H9 (cell line): Measurements from ENCODE around the gene FRMD1. TPM values are rescaled to one million over a fixed set of nuclear protein-coding genes. Genes with fewer than 3 reads are reported as not detected.

Experiments
- DNase-seq: peaks from one replicate; pipeline ENCODE4 v3.0.0-alpha.2; 2017
- H2AFZ ChIP-seq: one replicate; pipeline ENCODE4 v1.6.1; 2013; ENCODE audit warnings: mild to moderate bottlenecking, low read length, control low read depth, moderate library complexity
- H2AK5ac ChIP-seq: 2 replicates; pipeline ENCODE4 v1.6.1; 2013; ENCODE audit warnings: low read length, control low read depth, mixed read lengths; ENCODE audit not compliant: insufficient read length
- H2BK120ac ChIP-seq: one replicate; pipeline ENCODE4 v1.6.1; 2013; ENCODE audit warnings: low read depth, mild to moderate bottlenecking, low read length, control low read depth, inconsistent platforms; ENCODE audit not compliant: poor library complexity, severe bottlenecking
- H2BK12ac ChIP-seq: 2 replicates; pipeline ENCODE4 v1.6.1; 2013; ENCODE audit warnings: low read length, control low read depth, mixed read lengths, low read depth; ENCODE audit not compliant: insufficient read length
- H2BK15ac ChIP-seq: 2 replicates; pipeline ENCODE4 v1.6.1; 2013; ENCODE audit warnings: low read depth, low read length, control low read depth
- H2BK20ac ChIP-seq: one replicate; pipeline ENCODE4 v1.6.1; 2013; ENCODE audit warnings: low read depth, mild to moderate bottlenecking, low read length, control low read depth, inconsistent platforms; ENCODE audit not compliant: poor library complexity, severe bottlenecking
- H2BK5ac ChIP-seq: 2 replicates; pipeline ENCODE4 v1.6.1; 2013; ENCODE audit warnings: low read length, control low read depth, mixed read lengths; ENCODE audit not compliant: insufficient read length
- H3K14ac ChIP-seq: 2 replicates; pipeline ENCODE4 v1.6.1; 2013; ENCODE audit warnings: low read length, control low read depth; ENCODE audit not compliant: insufficient read depth
- H3K18ac ChIP-seq: 2 replicates; pipeline ENCODE4 v1.6.1; 2013; ENCODE audit warnings: low read depth, mild to moderate bottlenecking, mixed read lengths, low read length, control low read depth; ENCODE audit not compliant: insufficient read length
- H3K23ac ChIP-seq: 2 replicates; pipeline ENCODE4 v1.6.1; 2013; ENCODE audit warnings: low read length, control low read depth, mixed read lengths, low read depth; ENCODE audit not compliant: insufficient read length
- H3K23me2 ChIP-seq: 2 replicates; pipeline ENCODE4 v1.6.1; 2013; ENCODE audit warnings: low read depth, mild to moderate bottlenecking, mixed read lengths, low read length, control low read depth; ENCODE audit not compliant: insufficient read length, poor library complexity, severe bottlenecking
- H3K27ac ChIP-seq: 2 replicates; pipeline ENCODE4 v1.5.1; 2013; ENCODE audit warnings: low read length, control low read depth, mixed read lengths, low read depth; ENCODE audit not compliant: insufficient read length
- H3K27me3 ChIP-seq: 2 replicates; pipeline ENCODE4 v1.6.1; 2013; ENCODE audit warnings: low read length, control low read depth, inconsistent platforms; ENCODE audit not compliant: insufficient read depth
- H3K4ac ChIP-seq: 2 replicates; pipeline ENCODE4 v1.6.1; 2013; ENCODE audit warnings: low read depth, mild to moderate bottlenecking, control low read depth, inconsistent platforms, low read length, moderate library complexity
- H3K4me1 ChIP-seq: 2 replicates; pipeline ENCODE4 v1.6.1; 2013; ENCODE audit warnings: low read length, control low read depth, inconsistent platforms; ENCODE audit not compliant: insufficient read depth
- H3K4me2 ChIP-seq: 2 replicates; pipeline ENCODE4 v1.6.1; 2013; ENCODE audit warnings: low read length, control low read depth, mixed read lengths; ENCODE audit not compliant: insufficient read length, insufficient read depth
- H3K56ac ChIP-seq: 2 replicates; pipeline ENCODE4 v1.6.1; 2013; ENCODE audit warnings: low read depth, mild to moderate bottlenecking, mixed read lengths, low read length, control low read depth; ENCODE audit not compliant: insufficient read length
- H3K79me1 ChIP-seq: 2 replicates; pipeline ENCODE4 v1.6.1; 2013; ENCODE audit warnings: low read depth, mild to moderate bottlenecking, moderate library complexity, low read length, control low read depth, inconsistent platforms; ENCODE audit not compliant: insufficient read depth, poor library complexity, severe bottlenecking
- H3K79me2 ChIP-seq: 2 replicates; pipeline ENCODE4 v1.6.1; 2013; ENCODE audit warnings: low read length, control low read depth, inconsistent platforms; ENCODE audit not compliant: insufficient read depth
- H3K9ac ChIP-seq: 2 replicates; pipeline ENCODE4 v1.6.1; 2013; ENCODE audit warnings: low read length, control low read depth, mixed read lengths; ENCODE audit not compliant: insufficient read length; ENCODE audit errors: extremely low read depth
- H3K9me3 ChIP-seq: one replicate; pipeline ENCODE4 v1.6.1; 2013; ENCODE audit warnings: low read depth, low read length, inconsistent platforms; ENCODE audit not compliant: control insufficient read depth
- H3T11ph ChIP-seq: one replicate; pipeline ENCODE4 v1.6.1; 2013; ENCODE audit warnings: mild to moderate bottlenecking, low read length, control low read depth, inconsistent platforms
- H4K20me1 ChIP-seq: one replicate; pipeline ENCODE4 v1.6.1; 2013; ENCODE audit not compliant: control insufficient read depth, insufficient read length, insufficient read depth
- H4K5ac ChIP-seq: 2 replicates; pipeline ENCODE4 v1.6.1; 2013; ENCODE audit warnings: low read depth, mild to moderate bottlenecking, mixed read lengths, low read length, control low read depth; ENCODE audit not compliant: insufficient read length
- H4K8ac ChIP-seq: replicated peaks from 2 replicates; pipeline ENCODE4 v1.6.1; 2013; ENCODE audit warnings: low read length, control low read depth, mixed read lengths, low read depth; ENCODE audit not compliant: insufficient read length
- H4K91ac ChIP-seq: 2 replicates; pipeline ENCODE4 v1.6.1; 2013; ENCODE audit warnings: low read depth, mild to moderate bottlenecking, moderate library complexity, mixed read lengths, low read length, control low read depth; ENCODE audit not compliant: insufficient read length
- H3K27ac Mint-ChIP-seq, 3 experiments: 2 replicates in 2 of 3; 3 replicates in 1 of 3; pipeline ENCODE4 v1.8.0; 2020 to 2021; ENCODE audit warnings: mixed read lengths in 3 of 3, mild to moderate bottlenecking in 1 of 3, moderate library complexity in 1 of 3
- H3K27me3 Mint-ChIP-seq: 2 replicates; pipeline ENCODE4 v1.8.0; 2021; ENCODE audit warnings: low read depth, mild to moderate bottlenecking, moderate library complexity, mixed read lengths
- H3K36me3 Mint-ChIP-seq, 3 experiments: 2 replicates in 2 of 3; 3 replicates in 1 of 3; pipeline ENCODE4 v1.8.0; 2020 to 2021; ENCODE audit warnings: low read depth in 3 of 3, mixed read lengths in 3 of 3; ENCODE audit not compliant: insufficient read depth in 1 of 3
- H3K4me1 Mint-ChIP-seq, 2 experiments: 2 replicates each; pipeline ENCODE4 v1.8.0; 2020; ENCODE audit warnings: mixed read lengths in 2 of 2
- H3K4me3 Mint-ChIP-seq, 2 experiments: 2 replicates in 1 of 2; 3 replicates in 1 of 2; pipeline ENCODE4 v1.8.0; 2020 to 2021; ENCODE audit warnings: mild to moderate bottlenecking in 2 of 2, mixed read lengths in 2 of 2, moderate library complexity in 1 of 2
- H3K9me3 Mint-ChIP-seq, 2 experiments: 2 replicates in 1 of 2; 3 replicates in 1 of 2; pipeline ENCODE4 v1.8.0; 2020; ENCODE audit warnings: mild to moderate bottlenecking in 2 of 2, mixed read lengths in 2 of 2, moderate library complexity in 1 of 2
- CTCF ChIP-seq: fragments of 200-600 bp; sonication (generic); conservative IDR thresholded peaks from 3 replicates; pipeline ENCODE4 v1.8.0; 2021; ENCODE audit warnings: antibody characterized with exemption, mild to moderate bottlenecking
- WGBS: extraction: QIAGEN DNeasy Blood & Tissue Kit; methylation state at CpG from one replicate; pipeline ENCODE4 v1.1.7; 2013; ENCODE audit warnings: missing lambda C conversion rate, low lambda C conversion rate, mixed read lengths; ENCODE audit not compliant: insufficient read length; ENCODE audit errors: extremely low coverage; 5-methylcytosine and 5-hydroxymethylcytosine counted together
- total RNA-seq: library from RNA; stranded (reverse); gene quantifications from 2 replicates; pipeline ENCODE4 v1.2.1, GENCODE V29; 2021

The FRMD1 gene
- total RNA-seq, 1 experiment from 2014 or later = not detected

- Histone ChIP-seq H4K5ac (no peak overlapping the region), H2AK5ac (no peak overlapping the region), H3K4me1 (no peaks in the 10 kb centered on the region; the same call in 1 of the 2 replicates), H3K14ac (no peak overlapping the region), H3K9me3 (peaks cover 32% of the 10 kb centered on the region), H4K20me1 (no peaks in the 10 kb centered on the region), H3K27me3 (no peaks in the 10 kb centered on the region), H3K27ac (no peak overlapping the region), H4K8ac (no peak overlapping the region), H3K4ac (no peak overlapping the region), H2AFZ (no peak overlapping the region), H3K18ac (no peak overlapping the region), H4K91ac (no peak overlapping the region), H3K79me2 (no peaks in the 10 kb centered on the region), H2BK15ac (no peak overlapping the region), H2BK5ac (no peak overlapping the region), H3K4me2 (no peak overlapping the region), H3K23ac (no peak overlapping the region), H3K79me1 (no peaks in the 10 kb centered on the region), H2BK12ac (no peak overlapping the region), H3K9ac (no peak overlapping the region), H3T11ph (no peak overlapping the region), H3K56ac (no peak overlapping the region), H2BK120ac (no peak overlapping the region), H2BK20ac (no peak overlapping the region), H3K23me2 (peaks cover 6% of the 10 kb centered on the region)
- Mint-ChIP-seq H3K4me1 (peaks cover 22 to 23% of the 10 kb centered on the region in 2 experiments), H3K27ac (no peak overlapping the region), H3K4me3 (no peak overlapping the region), H3K36me3 (peaks cover 18 to 49% (median 31%) of the 10 kb centered on the region in 3 experiments), H3K9me3 (peaks cover 48 to 59% of the 10 kb centered on the region in 2 experiments), H3K27me3 (peaks cover 30% of the 10 kb centered on the region)
- WGBS = no CpG with 5 or more reads among the region's 13 CpGs
- DNase-seq = no peak
- TF ChIP-seq CTCF = no peak
Observed at GRCh38 chr6:168039849-168040248, 39.2 kb downstream of the FRMD1 start.
